GM04503 (cell line): ENCODE data around the gene DDX27.

ENCODE experiments used
- DNase-seq: peaks from one replicate; pipeline ENCODE4 v3.0.0-alpha.2; 2012; ENCODE audit warnings: low read depth

DDX27 gene

GRCh38 chr20:49248301-49248700, 29.1 kb downstream of the DDX27 start:
- DNase-seq: no peak

- DNase-seq: no peak
Measured at GRCh38 chr20:49248879-49249665, 29.9 kb downstream of the DDX27 start.

GRCh38 chr20:49252556-49253350, 33.5 kb downstream of the DDX27 start:
- DNase-seq: no peak

GRCh38 chr20:49256261-49256660, 37.0 kb downstream of the DDX27 start:
- DNase-seq: no peak

- no peak for DNase-seq
Measured at GRCh38 chr20:49259284-49259683, 40.1 kb downstream of the DDX27 start.

- DNase-seq: no peak
Measured at GRCh38 chr20:49259799-49260198, 40.6 kb downstream of the DDX27 start.

GRCh38 chr20:49260218-49260617, 41.0 kb downstream of the DDX27 start:
- DNase-seq: no peak

GRCh38 chr20:49261173-49261572, 42.0 kb downstream of the DDX27 start:
- DNase-seq: no peak

GRCh38 chr20:49262444-49262843, 43.2 kb downstream of the DDX27 start:
- DNase-seq: no peak

- DNase-seq: no peak
Measured at GRCh38 chr20:49267327-49267726, 48.1 kb downstream of the DDX27 start.

GRCh38 chr20:49268600-49269365, 49.6 kb downstream of the DDX27 start:
- peak; percentile 31 for DNase-seq

- peak; percentile 74 for DNase-seq
Measured at GRCh38 chr20:49270177-49270576, 51.0 kb downstream of the DDX27 start.

- no peak for DNase-seq
Measured at GRCh38 chr20:49270736-49271135, 51.5 kb downstream of the DDX27 start.

GRCh38 chr20:49272654-49273053, 53.4 kb downstream of the DDX27 start:
- DNase-seq: no peak

GRCh38 chr20:49273696-49274277, 54.6 kb downstream of the DDX27 start:
- no peak for DNase-seq

GRCh38 chr20:49275216-49275615, 56.0 kb downstream of the DDX27 start:
- no peak for DNase-seq

GRCh38 chr20:49275636-49276035, 56.4 kb downstream of the DDX27 start:
- DNase-seq: no peak

- DNase-seq: no peak
Measured at GRCh38 chr20:49276161-49276960, 57.1 kb downstream of the DDX27 start.

GRCh38 chr20:49276961-49277785, 58.0 kb downstream of the DDX27 start:
- no peak for DNase-seq

- no peak for DNase-seq
Measured at GRCh38 chr20:49277786-49278035, 58.5 kb downstream of the DDX27 start.
